Measurements from ENCODE around the gene ST14.

The ST14 gene

DNA sequence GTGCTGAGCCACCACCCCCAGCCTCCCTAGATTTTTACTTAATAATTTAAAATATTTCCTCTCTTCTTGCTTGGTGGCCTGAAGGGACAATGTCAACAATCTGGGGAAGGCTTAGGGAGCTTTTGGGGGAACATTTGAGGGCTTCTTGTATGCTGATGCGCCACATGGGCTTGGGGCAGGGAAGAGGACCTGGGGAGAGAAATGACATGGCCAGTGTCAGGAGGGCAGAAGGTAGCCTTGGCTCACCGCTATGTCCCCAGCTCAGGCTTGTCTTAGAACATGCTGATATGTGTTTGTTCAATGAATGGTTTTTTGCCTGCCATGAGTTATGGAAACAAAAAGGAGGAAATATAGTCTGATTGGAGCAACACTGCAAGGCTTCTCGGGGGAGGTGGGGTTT is 51.6 kb downstream of the ST14 start:
- no peak overlapping the region for H3K27ac Mint-ChIP-seq
- H3K4me1 Mint-ChIP-seq = peaks cover 8% of the 10 kb centered on the region
- H3K9me3 Mint-ChIP-seq = no peaks in the 10 kb centered on the region
- H3K4me3 Mint-ChIP-seq = peak overlapping the region in 1 of 3 experiments; percentile 26
- TF ChIP-seq, protein P1, sequence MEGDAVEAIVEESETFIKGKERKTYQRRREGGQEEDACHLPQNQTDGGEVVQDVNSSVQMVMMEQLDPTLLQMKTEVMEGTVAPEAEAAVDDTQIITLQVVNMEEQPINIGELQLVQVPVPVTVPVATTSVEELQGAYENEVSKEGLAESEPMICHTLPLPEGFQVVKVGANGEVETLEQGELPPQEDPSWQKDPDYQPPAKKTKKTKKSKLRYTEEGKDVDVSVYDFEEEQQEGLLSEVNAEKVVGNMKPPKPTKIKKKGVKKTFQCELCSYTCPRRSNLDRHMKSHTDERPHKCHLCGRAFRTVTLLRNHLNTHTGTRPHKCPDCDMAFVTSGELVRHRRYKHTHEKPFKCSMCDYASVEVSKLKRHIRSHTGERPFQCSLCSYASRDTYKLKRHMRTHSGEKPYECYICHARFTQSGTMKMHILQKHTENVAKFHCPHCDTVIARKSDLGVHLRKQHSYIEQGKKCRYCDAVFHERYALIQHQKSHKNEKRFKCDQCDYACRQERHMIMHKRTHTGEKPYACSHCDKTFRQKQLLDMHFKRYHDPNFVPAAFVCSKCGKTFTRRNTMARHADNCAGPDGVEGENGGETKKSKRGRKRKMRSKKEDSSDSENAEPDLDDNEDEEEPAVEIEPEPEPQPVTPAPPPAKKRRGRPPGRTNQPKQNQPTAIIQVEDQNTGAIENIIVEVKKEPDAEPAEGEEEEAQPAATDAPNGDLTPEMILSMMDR (IDR thresholded peaks at IDR 0.05; ENCODE audit: unreplicated experiment in 3 of 3) = no peak
- no peaks in the 10 kb centered on the region for H3K36me3 Mint-ChIP-seq (ENCODE audit: low read depth)
- H3K27me3 Mint-ChIP-seq (ENCODE audit: low read depth) = peaks cover 46% of the 10 kb centered on the region

DNA sequence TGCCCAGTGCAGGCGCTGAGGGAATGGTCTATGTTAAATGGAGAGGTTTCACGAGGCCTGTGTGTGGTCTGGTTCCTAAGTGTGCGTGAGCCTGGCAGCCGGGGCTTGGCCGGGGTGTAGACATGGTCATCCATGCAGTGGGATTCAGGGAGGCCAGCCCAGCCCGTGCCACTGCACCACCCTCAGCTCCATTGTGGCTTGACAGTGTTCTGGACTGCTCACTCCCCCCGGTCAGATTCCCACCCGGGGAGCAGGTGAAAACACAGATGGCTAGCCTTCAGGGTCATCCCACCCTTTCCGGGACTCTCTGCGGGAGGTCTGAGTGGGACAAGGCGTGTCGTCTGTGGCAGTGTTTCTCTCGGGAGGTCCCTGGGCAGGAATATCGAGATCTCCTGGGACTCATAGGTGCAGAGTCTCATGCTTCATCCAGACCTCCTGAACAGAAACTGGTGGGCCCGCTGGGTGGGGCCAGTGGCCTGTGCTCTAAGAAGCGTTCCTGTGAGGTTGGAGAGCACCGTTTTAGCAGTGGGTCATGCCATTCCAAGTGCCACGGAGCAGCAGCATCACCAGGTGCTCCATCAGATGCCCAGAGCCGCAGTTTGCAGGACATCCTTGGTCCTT is 52.3 kb downstream of the ST14 start:
- no peak overlapping the region for H3K27ac Mint-ChIP-seq
- H3K9me3 Mint-ChIP-seq = no peaks in the 10 kb centered on the region
- TF ChIP-seq, protein P1 (IDR thresholded peaks at IDR 0.05; ENCODE audit: unreplicated experiment in 3 of 3) = no peak
- H3K27me3 Mint-ChIP-seq (ENCODE audit: low read depth) = peaks cover 47% of the 10 kb centered on the region
- H3K36me3 Mint-ChIP-seq (ENCODE audit: low read depth) = no peaks in the 10 kb centered on the region
- peaks cover 11% of the 10 kb centered on the region for H3K4me1 Mint-ChIP-seq
- no peak overlapping the region for H3K4me3 Mint-ChIP-seq

DNA sequence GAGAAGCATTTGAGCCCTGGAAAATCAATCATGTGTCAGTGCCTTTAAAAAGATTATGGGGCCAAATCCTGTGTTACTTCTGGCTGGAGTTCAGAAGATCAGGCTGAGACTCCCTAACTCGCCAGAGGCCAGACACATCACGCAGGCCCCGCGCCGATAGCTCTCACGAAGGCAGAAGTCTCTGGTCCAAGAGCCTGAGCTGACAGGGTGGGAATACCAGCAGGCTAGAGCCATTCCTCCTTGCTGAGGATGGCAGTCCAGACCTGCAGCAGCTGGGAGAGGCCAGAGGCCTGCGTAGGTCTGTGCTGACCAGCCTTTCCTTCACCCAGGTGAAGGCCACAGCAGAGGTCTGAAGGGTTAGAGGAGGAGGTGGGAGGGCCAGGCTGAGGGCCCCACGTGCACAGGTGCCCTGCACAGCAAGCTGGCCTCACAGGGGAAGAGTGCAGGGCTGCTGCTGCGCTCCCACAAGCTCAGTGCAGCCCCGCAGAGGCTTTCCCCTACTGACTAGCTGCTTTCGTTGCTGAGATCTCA is 52.9 kb downstream of the ST14 start:
- Mint-ChIP-seq H3K36me3 (ENCODE audit: low read depth) (no peaks in the 10 kb centered on the region), H3K4me1 (peaks cover 11% of the 10 kb centered on the region), H3K27ac (no peak overlapping the region), H3K27me3 (ENCODE audit: low read depth) (peaks cover 47% of the 10 kb centered on the region), H3K4me3 (no peak overlapping the region), H3K9me3 (no peaks in the 10 kb centered on the region)
- TF ChIP-seq, protein P1 (IDR thresholded peaks at IDR 0.05; ENCODE audit: unreplicated experiment in 3 of 3) = no peak

DNA sequence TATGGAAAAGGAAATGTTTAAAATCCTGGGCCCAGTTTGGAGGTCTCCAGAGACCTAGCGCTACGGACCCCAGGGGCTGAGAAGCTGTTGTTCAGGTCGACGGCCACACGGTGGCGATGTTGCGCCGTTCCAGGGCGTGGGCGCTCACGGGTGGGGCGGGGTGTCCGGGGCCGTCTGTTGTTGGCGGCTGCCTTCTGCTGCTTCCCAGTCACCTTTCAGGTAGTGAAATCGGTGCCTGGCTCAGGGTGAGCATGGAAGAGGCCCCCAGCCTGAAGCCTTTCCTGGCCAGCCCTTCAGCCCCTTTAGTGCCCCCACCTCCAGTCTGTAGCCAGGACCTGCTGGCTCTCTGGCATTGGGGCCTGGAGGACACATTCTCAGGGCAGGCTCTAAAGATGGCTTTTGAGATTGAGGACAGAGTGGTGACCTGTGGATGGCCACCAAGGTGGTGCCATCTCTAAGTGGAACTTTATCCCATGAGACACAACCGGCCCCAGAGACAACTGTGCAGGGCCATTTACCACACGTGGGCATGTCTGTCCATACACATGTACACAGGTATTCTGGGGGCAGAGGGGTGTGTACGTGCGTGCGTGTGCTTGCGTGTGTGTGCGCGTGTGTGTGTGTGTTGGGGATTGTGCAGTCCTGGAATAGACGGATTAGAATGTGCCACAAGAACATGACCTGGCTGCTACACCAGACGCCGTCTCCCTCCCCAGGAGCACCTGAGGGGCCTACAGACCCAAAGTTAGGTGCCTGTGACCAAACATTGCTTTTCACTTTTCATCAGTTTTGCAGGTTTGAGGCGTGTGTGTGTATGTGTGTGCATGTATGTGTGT is 53.8 kb downstream of the ST14 start:
- Mint-ChIP-seq H3K27me3 (ENCODE audit: low read depth) (peaks cover 47% of the 10 kb centered on the region), H3K36me3 (ENCODE audit: low read depth) (no peaks in the 10 kb centered on the region), H3K4me1 (peaks cover 11% of the 10 kb centered on the region), H3K4me3 (no peak overlapping the region), H3K9me3 (no peaks in the 10 kb centered on the region), H3K27ac (no peak overlapping the region)
- TF ChIP-seq, protein P1 (IDR thresholded peaks at IDR 0.05; ENCODE audit: unreplicated experiment in 3 of 3) = peak; percentile 95 to 97 (median 97)

DNA sequence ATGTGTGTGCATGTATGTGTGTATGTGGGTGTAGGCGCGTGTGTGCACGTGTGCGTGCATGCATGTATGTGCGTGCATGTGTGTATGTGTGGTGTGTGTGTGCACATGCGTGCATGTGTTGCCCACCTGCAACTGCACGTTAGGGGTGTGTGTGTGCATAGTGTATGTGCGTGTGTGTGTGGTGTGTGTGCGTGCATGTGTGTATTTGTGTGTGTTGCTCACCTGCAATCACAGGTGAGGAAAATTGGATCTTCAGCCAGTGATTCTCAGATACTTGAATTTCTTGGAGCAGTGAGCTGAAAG is 54.3 kb downstream of the ST14 start:
- Mint-ChIP-seq H3K36me3 (ENCODE audit: low read depth) (no peaks in the 10 kb centered on the region), H3K27me3 (ENCODE audit: low read depth) (peaks cover 44% of the 10 kb centered on the region), H3K4me1 (peaks cover 11% of the 10 kb centered on the region), H3K4me3 (no peak overlapping the region), H3K9me3 (no peaks in the 10 kb centered on the region), H3K27ac (no peak overlapping the region)
- TF ChIP-seq, protein P1 (IDR thresholded peaks at IDR 0.05; ENCODE audit: unreplicated experiment in 3 of 3) = no peak

Data from nephron (organoid).